ENCODE measurements around the gene ZNF827.

Gene ZNF827

DNA sequence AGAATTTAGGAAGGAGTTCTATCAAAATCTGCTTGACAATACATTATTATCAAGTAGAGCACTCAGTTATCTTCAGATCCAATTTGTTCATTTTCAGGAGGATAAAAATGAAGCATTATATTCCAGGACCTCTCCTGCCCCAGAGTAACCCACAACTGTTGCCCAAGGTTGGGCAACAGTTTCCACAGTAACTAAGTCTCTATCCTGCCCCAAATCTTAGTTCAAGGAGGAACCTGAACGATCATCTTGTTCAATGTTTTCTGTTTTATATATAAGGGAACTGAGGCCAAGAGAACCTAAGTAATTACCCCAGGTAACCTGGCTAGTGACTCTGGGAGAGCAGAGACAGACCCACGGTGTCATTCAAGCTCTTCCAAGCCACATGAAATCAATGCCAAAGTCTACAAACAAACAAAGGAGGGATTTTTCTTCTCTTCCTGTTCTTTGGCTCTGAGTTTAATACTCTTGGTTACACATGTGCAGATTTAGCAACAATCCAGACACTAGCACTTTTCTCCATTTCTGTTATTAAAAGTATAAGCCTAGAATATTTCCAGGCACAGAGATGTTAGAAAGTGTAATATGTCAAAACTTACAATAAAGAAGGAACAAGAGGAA is 153.1 kb downstream of the ZNF827 start:
- DNase-seq = no peak
- in situ Hi-C loops (cut with MboI; ENCODE audit: low pct_unique_long_range_greater_than_20kb, low sequenced_read_pairs) = no loop called here

DNA sequence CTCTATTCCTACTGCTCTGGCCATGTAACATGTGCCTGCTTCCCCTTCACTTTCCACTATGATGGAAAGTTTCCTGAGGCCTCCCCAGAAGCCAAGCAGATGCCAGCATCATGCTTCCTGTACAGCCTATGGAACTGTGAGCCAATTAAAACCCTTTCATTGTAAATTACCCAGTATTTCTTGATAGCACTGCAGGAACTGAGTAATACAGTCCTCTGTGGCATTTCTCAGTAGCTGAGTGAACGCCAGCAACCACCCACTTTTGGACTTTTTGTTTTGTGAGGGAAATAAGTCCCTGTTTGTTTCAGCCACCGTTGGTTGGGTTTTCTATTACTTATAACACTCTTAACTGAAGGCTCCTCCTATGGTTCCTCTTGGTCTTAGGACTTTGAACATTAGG is 154.6 kb downstream of the ZNF827 start:
- in situ Hi-C loops (cut with MboI; ENCODE audit: low pct_unique_long_range_greater_than_20kb, low sequenced_read_pairs) = no loop called here
- DNase-seq = no peak

DNA sequence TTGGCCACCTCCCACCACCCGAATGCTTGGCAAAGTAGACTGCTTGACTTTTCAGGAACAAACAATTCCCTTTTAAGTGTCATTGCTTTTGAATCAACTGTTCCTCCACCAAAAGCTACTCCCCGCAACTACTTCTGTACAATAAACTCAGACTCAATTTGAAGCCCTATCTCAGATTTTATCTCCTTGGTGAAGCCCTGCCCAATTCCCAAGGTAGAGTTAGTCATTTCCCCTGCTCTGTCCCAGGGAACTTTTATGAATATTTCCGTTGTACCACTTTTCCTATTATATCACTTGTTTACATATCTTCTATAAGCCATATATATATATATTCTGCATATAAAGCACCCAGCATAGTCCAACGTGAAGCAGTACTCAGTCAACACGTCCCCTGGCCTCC is 155.9 kb downstream of the ZNF827 start:
- in situ Hi-C loops (cut with MboI; ENCODE audit: low pct_unique_long_range_greater_than_20kb, low sequenced_read_pairs) = no loop called here
- DNase-seq = no peak

DNA sequence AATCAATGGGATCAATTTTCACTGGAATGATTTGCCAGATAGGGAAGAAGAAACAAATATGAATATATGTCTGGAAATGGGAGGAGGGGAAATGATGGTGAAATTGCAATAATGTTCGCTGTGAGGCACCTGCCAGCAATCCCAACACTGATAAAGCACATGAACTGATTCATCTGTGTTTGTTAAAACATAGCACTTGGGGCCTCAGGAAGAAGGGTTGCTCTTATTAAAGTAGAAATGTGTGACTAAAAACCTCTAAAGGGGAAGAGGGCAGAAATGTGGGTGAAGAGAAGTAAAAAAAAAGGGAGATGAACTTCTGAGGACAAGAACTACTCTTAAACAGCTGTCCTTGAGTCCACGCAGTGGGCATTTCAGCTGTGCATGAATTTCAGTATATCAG is 157.3 kb downstream of the ZNF827 start:
- no peak for DNase-seq
- in situ Hi-C loops (cut with MboI; ENCODE audit: low pct_unique_long_range_greater_than_20kb, low sequenced_read_pairs) = no loop called here

DNA sequence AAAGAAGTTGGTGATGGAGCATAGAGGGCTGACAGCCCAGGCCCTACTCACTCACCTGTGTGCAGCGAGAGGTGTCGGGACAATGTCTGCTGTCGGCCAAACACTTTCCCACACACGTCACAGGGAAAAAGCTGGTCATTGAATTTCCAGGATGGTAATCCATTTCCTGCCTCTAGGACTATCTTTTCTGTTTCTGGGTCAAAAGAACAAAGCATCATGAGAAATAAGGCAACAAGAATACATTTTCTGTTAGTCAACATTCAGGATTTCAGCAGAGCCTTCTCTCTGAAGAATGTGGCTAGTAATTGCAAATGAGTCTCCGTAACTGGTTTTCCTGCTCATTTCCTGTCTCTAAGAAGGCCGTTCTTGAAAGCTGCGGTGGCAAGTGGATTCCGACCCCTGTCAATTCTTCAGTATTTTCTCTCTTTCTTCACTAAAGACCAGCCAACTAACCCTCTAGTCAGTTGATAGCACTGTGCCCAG is 159.3 kb downstream of the ZNF827 start:
- in situ Hi-C loops (cut with MboI; ENCODE audit: low pct_unique_long_range_greater_than_20kb, low sequenced_read_pairs) = no loop called here
- no peak for DNase-seq

DNA sequence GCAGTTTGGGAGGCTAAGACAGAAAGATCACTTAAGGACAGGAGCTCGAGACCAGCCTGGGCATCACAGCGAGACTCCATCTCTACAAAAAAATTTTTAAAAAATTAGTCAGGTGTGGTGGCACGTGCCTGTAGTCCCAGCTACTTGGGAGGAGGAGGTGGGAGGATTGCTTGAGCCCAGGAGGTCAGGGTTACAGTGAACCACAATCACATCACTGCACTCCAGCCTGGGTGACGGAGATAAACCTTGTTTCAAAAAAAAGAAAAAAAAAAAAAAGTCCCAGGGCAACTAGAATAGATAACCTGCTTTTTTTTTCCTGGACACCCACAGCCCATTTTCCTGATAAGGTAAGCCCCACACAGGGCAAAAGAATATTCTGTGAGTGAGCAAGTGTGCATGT is 162.4 kb downstream of the ZNF827 start:
- DNase-seq = no peak
- in situ Hi-C loops (cut with MboI; ENCODE audit: low pct_unique_long_range_greater_than_20kb, low sequenced_read_pairs) = no loop called here

DNA sequence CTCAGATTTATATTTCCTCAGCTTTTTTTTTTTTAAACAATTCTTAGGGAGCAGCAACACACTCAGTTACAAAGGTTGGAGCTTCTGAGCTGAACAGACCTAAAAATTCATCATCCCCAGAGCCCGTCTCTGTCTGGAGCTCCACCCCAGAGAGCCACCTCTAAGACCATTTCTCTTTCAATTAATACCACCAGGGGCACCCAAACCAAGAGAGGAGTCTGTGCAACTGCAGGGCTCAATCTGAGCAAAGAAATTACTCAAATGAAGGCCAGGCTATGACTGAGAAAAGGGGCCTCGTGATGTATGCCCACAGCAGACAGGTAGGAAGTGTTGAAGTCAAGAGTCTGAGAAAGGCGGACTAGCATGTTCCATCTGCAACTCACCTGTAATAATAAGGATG is 163.2 kb downstream of the ZNF827 start:
- in situ Hi-C loops (cut with MboI; ENCODE audit: low pct_unique_long_range_greater_than_20kb, low sequenced_read_pairs) = no loop called here
- DNase-seq = no peak

DNA sequence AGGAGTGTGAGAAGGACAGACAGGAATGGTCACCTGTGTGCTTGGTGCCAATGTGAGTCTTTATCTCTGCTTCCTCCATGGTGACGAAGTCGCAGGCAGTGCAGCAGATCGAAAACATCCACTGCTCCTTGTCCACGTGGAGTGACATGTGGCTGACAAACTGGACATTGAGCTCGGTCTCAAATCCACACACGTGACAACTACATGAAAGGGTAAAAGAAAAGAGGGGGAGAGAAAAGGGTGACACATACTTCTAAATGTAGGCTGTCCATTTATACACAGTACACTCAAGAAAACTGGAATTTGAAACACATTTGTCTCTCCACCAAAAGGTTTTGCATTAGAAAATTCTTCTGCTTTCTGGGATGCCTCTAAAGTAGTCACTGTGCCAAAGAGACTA is 164.2 kb downstream of the ZNF827 start:
- in situ Hi-C loops (cut with MboI; ENCODE audit: low pct_unique_long_range_greater_than_20kb, low sequenced_read_pairs) = no loop called here

DNA sequence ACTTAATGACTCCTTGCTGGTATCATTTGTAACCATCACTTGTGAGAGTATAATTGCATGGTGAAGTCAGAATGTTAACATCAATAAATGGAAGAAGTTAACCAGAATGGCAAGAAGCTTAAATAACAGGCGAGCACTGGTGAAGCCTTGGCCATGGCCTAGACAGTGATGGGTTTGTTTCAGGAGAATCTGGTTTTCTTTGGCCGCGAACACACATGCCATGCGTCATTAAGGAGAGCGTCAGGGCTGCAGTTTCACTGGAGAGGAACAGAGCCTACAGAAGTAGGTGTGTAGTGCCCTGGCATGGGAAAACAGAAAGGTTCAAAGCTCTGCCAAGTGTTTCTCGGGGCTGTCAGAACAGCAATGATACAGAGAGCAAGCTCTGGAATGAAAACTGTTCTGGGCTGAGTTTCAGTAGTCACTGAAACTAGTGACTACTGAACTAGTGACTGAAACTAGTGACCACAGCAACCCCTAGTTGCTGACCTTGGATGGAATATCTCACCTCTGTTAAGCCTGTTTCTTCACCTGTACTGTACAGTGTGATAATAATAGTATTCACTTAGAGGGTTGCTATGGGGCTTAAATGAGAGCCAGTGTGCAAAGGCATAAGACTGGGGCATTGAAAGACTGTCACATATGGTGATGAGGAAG is 164.9 kb downstream of the ZNF827 start:
- DNase-seq = no peak
- in situ Hi-C loops (cut with MboI; ENCODE audit: low pct_unique_long_range_greater_than_20kb, low sequenced_read_pairs) = no loop called here

More for the DNA sequence above, 164.2 kb downstream of the ZNF827 start:
- no peak for DNase-seq

DNA sequence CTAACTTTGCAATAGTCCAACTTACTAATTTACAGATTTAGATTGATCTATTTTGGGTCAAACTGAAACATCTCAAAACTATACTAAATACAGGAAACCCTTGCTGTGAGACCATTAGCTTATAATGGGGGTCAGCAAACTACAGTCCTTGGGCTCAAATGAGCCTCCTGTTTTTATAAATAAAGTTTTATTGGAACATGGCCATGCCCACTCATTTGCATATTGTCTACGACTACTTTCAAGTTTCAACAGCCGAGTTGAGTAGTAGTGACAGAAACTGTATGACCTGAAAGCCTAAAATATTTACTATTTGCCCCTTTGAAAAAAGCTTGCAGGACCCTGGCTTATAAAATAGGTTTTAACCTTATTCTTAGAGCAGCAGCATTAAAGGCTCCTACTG is 166.3 kb downstream of the ZNF827 start:
- DNase-seq = no peak
- in situ Hi-C loops (cut with MboI; ENCODE audit: low pct_unique_long_range_greater_than_20kb, low sequenced_read_pairs) = no loop called here

DNA sequence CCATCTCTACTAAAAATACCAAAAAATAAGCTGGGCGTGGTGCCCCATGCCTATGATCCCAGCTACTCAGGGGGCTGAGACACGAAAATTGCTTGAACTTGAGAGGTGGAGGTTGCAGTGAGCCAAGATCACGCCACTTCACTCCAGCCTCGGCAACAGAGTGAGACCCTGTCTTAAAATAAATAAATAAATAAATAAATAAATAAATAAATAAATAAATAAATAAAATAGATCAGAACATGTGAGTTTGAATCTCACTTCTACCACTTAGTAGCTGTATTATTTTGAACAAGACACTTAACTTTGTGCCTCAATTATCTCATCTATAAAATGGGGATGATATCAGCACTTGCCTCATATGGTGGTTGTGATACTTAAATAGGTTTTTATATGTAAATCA is 168.5 kb downstream of the ZNF827 start:
- no peak for DNase-seq
- in situ Hi-C loops (cut with MboI; ENCODE audit: low pct_unique_long_range_greater_than_20kb, low sequenced_read_pairs) = no loop called here

DNA sequence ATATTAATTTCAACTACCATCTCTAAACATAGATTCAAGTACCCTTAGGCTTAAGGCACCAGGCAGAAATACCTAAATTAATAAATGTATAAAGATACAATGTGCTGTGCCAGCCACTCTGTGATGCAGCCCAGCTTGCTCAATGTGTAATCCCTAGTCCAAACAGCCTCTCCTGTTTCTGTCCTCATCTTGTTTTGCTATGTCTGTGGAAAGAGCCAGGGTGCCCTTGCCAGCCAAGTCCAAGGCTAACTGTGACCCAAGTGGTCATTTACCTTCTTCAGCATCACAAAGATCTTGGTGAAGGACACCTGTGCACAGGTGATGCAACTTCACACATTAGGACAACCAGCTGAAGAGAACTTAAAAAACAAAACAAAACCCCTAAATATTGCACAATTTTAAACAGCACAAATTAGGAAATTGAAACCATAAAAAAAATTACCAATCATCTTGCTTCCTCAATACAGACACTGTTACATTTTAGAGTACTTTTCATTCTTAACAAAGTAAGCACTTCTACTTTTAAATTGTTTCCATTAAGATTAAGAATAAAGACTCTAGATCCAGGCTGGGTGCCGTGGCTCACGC is 169.1 kb downstream of the ZNF827 start:
- DNase-seq = no peak
- in situ Hi-C loops (cut with MboI; ENCODE audit: low pct_unique_long_range_greater_than_20kb, low sequenced_read_pairs) = no loop called here

DNA sequence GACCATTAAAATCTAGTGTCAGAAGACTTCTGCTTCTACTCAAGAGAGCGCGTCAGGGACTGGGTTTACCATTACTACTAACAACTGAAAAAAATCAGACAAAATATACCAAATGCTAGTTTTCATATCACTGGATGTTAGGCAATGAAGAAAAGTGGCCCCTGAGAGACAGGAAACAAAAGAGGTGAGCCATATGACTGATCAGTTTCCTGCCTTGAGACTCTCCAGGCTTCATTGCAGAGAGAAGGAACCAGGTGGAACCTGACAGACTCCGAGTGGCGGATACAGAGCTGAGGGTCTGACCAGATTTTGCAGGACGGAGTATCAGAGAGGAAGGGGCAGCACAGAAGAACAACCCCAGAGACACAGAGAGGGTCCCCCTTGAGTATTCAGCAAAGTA is 172.3 kb downstream of the ZNF827 start:
- in situ Hi-C loops (cut with MboI; ENCODE audit: low pct_unique_long_range_greater_than_20kb, low sequenced_read_pairs) = no loop called here

DNA sequence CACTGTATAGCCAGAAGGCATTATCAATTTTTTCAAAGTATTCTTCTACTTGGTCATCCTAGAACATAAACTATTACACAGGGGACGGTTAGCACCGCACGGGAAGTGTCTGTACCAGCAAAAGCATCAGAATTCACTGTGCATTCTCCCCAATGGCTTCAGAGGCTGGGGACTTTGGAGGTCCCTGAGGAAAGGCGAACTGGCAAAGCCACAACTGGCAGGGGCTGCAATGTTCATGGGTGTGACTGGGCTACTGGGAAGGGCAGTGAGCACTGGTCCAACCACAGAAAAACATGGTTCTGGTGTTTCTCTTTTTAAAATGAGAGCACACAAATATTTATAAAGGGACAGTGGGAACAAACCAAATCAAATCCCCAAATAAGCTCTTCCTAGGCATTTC is 175.2 kb downstream of the ZNF827 start:
- DNase-seq = no peak
- in situ Hi-C loops (cut with MboI; ENCODE audit: low pct_unique_long_range_greater_than_20kb, low sequenced_read_pairs) = no loop called here

More for the DNA sequence above, 172.3 kb downstream of the ZNF827 start:
- DNase-seq = no peak

DNA sequence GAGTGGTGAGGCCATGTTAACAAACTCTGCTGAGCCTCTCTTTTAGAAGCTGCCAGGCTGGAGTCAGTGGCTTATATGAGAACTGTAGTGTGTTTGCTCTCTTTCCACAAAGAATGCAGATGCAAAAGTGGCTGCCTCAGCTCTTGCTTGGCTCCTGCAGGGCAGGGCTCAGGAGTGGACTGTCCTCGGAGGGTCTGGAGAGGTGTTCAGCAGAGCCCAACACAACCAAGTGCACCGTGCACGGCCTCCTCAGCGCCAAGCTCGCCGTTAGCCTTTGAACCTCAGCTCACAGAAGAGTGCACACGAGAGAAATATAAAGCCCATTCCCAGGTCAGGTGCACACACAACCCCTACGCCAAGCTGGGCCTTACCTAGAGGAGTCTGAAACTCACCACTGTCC is 175.9 kb downstream of the ZNF827 start:
- in situ Hi-C loops (cut with MboI; ENCODE audit: low pct_unique_long_range_greater_than_20kb, low sequenced_read_pairs) = no loop called here
- DNase-seq = no peak

DNA sequence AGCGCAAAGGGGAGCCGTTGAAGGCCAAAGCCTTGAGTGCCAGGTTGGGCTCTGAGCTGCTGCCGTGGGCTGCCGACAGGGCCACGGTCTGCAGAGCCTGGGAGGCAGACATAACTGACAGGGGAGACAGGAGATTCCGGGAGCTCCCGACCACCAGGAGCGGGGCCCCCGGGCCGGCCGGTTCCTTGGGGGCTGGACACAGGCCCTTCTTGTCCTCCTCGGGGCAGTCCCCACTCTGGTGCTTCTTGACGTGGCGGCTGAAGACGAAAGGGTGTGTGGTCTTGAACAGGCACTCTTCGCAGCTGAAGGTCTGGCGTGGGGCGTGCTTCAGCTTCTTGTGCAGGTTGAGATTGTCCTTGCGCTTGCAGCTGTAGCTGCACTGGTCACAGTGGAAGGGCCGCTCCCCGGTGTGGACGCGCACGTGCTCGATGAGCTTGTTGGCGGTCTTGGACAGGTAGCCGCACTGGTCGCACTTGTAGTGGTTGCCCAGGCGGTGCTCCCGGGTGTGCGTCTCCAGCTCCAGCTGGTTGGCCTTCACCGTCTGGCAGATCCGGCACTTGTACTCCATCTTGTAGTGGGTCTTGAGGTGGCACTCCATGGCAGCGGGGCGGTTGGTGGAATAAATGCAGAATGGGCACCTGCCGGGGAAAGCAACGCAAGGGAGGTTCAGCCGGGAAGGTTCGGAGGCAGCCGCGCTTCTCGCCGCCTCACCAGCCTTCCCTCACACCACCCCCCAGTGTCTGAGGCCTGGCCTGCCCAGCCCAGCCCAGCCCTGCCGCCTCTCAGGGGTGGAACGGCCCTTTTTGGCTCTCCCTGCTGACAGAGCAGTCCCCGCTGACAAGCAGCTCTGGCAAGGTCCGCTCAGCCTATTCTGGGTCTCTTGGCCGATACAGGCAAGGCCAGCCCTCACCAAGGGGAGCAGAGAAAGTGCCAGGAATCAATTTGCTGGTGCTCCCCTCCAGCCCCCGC is 177.4 kb downstream of the ZNF827 start:
- in situ Hi-C loops (cut with MboI; ENCODE audit: low pct_unique_long_range_greater_than_20kb, low sequenced_read_pairs) = no loop called here
- DNase-seq = no peak

DNA sequence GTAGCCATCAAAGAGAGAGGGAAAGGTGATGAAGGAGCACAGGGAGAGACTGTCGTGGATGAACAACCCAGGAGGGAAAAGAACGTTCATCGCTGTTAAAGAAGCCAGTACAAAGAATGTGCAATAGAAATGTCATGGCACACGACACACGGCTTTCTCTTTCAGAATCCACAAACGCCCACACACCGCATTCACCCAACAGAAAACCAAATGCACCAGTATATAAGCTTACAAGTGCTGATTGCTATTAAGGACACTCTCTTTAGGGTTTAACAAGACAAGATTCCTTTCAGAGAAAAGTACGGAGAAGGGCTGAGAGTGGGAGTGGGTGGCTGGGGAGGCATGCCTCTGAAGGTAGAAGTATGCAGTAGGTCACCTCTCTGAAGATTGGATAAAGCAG is 178.4 kb downstream of the ZNF827 start:
- no peak for DNase-seq
- in situ Hi-C loops (cut with MboI; ENCODE audit: low pct_unique_long_range_greater_than_20kb, low sequenced_read_pairs) = no loop called here

DNA sequence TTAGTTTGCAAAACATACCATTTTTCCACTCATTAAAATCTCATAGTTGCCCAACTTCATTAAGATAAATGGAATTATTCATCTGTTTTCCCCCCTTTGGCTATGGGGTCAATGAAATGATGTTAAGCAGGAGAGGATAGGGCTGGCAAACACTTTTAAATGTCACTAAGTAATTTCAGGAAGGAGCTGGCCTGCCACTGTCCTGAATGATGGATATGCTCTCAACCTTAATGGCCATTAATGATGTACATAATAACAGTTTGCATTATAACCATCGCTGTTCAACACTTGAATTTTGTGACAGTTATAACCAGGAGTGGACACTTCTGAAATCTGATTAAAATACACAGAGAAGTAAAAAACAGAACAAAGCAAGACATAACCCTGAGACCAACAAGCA is 181.4 kb downstream of the ZNF827 start:
- DNase-seq = no peak
- in situ Hi-C loops (cut with MboI; ENCODE audit: low pct_unique_long_range_greater_than_20kb, low sequenced_read_pairs) = no loop called here

DNA sequence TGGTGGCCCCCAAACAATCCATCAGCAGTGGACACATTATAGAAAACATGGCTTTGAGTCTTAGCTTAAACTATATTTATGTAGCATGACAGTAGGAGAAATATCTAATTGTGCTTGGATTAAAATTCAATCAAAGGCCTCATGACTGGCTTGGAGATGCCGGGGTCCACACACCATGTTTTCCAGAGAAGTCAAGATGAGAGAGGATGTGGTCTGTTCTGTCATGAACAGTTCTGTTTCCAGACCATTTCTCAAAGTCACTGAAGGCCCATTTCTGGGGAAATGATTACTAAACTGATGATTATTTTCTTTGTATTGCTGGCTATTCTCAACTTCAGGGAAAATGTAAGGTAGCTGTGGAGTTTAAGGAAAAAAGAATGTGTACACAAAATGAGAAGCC is 182.4 kb downstream of the ZNF827 start:
- DNase-seq = no peak
- in situ Hi-C loops (cut with MboI; ENCODE audit: low pct_unique_long_range_greater_than_20kb, low sequenced_read_pairs) = no loop called here

DNA sequence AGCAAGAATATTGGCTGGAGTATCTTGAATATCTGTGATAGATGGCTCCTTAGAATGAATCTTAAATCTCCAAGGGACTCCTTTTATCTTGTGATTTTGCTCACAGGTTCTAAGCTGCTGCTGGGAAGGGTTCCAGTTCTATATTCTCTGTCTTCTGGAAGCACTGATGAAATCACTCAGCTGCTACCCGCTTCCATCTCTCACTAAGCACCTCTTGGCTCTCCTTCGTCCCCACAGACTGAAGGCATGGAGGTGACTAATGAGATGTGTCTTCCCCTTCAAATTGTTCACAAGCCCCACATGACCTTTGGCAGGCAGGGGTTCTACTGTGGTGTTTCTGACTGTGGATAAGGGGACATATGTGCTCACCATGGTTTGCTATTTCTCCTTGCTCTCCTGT is 182.8 kb downstream of the ZNF827 start:
- DNase-seq = no peak
- in situ Hi-C loops (cut with MboI; ENCODE audit: low pct_unique_long_range_greater_than_20kb, low sequenced_read_pairs) = no loop called here

All from KBM-7 (cell line).